SIG-M5 (cell line): Measurements from ENCODE around the gene PLAAT2.

ENCODE experiments used
- DNase-seq: peaks from one replicate; lab custom pipeline; 2025; lab: John Stamatoyannopoulos, UW

The PLAAT2 gene

GRCh38 chr11:63518548-63518947 lies 44.6 kb downstream of the PLAAT2 start:
- DNase-seq, result no peak

GRCh38 chr11:63517156-63517555 lies 46.0 kb downstream of the PLAAT2 start:
- DNase-seq, result no peak

- no peak for DNase-seq
These were observed 47.1 kb downstream of the PLAAT2 start for GRCh38 chr11:63516109-63516508.

- DNase-seq, result no peak
These were observed 50.4 kb downstream of the PLAAT2 start for GRCh38 chr11:63512816-63513215.

- DNase-seq, result no peak
These were observed 52.0 kb downstream of the PLAAT2 start for GRCh38 chr11:63511048-63511748.

GRCh38 chr11:63510360-63511047 lies 52.7 kb downstream of the PLAAT2 start:
- DNase-seq, result no peak

- DNase-seq, result no peak
These were observed 54.4 kb downstream of the PLAAT2 start for GRCh38 chr11:63508745-63509144.

GRCh38 chr11:63508009-63508408 lies 55.2 kb downstream of the PLAAT2 start:
- DNase-seq, result no peak

GRCh38 chr11:63507511-63507910 lies 55.7 kb downstream of the PLAAT2 start:
- DNase-seq, result no peak

GRCh38 chr11:63506876-63507275 lies 56.3 kb downstream of the PLAAT2 start:
- no peak for DNase-seq

- peak; percentile 33 for DNase-seq
These were observed 57.2 kb downstream of the PLAAT2 start, which contains the start of gene LGALS12 for GRCh38 chr11:63505857-63506528. TSS of gene LGALS12 (plus strand) at chr11:63506084. CDS start at chr11:63506459, 375 bp downstream.

- no peak for DNase-seq
These were observed 58.1 kb downstream of the PLAAT2 start for GRCh38 chr11:63504933-63505586.

GRCh38 chr11:63504054-63504453 lies 59.1 kb downstream of the PLAAT2 start:
- DNase-seq, result no peak

GRCh38 chr11:63503492-63503891 lies 59.7 kb downstream of the PLAAT2 start:
- peak; percentile 18 for DNase-seq
